GM18498 (cell line): Measurements from ENCODE around the gene RRP8.
A peak's percentile ranks its signal among the peaks of the same experiment; 100 is the strongest.

Experiments used
- ATAC-seq: cut with Tn5 transposase; IDR thresholded peaks from one replicate; pipeline ENCODE4 v1.9.1; 2021; ENCODE audit warnings: mild to moderate bottlenecking, moderate library complexity; ENCODE audit not compliant: unreplicated experiment

The RRP8 gene

DNA sequence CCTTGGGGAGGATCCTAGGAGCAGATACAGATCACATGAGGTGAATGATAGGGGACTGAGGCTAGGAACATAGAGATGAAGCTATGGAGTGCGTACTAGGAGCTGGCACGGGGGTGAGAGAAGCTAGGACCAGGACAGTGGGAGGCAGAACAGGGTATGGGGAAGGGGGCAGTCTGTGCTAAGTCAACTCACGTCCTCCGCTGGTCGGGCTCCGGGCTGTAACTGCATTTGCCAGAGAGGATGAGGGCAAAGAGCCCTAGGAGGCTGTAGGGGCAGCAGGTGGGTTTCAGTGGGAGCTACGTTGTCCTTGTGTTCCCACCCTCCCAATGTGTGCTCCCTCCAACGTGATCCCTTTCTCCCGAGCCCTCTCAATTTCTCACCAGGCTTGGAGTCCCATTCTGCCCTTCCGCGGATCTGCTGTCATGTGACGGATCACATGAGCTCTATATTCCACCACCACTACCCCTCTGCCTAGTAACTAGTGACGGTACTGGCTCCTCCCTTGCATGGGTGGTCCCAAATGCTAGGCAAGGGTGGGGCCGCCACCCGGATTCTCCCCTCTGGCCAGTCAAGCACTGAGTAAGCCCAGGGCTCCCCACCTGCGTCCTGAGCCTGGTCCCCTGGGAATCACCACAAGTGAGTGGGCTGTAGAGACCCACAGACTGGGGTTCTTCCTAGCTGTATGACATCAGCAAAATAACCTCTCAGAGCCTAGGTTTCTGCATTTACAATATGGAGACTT is 15.8 kb upstream of the RRP8 start, which contains the start of gene TPP1:
TSS of gene TPP1 (minus strand) at position 419 of the 742 bp plus-strand sequence. CDS start at position 397, 22 bp downstream.
- peak; percentile 99 for ATAC-seq

GRCh38 chr11:6618117-6619003 is 14.9 kb upstream of the RRP8 start:
- no peak for ATAC-seq

GRCh38 chr11:6617315-6617781 is 13.9 kb upstream of the RRP8 start:
- ATAC-seq = no peak

DNA sequence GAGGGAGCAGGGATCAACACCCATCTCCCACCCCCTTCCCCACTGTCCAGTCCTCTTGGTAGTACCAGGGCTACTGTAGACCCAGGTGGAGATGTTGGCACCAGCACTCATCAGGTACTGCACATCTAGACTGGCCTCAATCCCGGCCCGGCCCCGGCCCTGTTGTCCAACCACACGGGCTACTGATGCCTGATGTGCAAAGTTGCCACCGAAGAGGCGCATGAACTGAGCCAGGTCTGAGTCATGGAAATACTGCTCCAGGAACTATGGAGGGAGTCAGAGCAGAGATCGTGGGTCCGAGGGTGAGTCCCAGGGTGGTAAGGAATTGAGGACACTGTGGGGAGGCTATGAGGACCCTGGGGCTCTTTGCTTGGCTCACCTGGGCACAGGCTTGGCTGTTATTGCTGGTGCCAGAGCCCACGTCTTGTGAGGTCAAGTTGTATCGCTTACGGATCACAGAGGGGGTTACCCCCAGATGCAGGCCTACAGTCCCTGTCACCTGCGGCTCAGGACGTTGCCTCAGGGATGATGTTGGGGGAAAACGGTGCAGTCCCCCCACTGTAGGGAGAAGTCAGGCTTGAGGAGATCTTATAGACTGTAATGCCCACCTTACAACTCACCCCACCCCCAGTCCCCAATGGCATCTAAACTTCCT is 13.3 kb upstream of the RRP8 start:
- ATAC-seq = no peak

DNA sequence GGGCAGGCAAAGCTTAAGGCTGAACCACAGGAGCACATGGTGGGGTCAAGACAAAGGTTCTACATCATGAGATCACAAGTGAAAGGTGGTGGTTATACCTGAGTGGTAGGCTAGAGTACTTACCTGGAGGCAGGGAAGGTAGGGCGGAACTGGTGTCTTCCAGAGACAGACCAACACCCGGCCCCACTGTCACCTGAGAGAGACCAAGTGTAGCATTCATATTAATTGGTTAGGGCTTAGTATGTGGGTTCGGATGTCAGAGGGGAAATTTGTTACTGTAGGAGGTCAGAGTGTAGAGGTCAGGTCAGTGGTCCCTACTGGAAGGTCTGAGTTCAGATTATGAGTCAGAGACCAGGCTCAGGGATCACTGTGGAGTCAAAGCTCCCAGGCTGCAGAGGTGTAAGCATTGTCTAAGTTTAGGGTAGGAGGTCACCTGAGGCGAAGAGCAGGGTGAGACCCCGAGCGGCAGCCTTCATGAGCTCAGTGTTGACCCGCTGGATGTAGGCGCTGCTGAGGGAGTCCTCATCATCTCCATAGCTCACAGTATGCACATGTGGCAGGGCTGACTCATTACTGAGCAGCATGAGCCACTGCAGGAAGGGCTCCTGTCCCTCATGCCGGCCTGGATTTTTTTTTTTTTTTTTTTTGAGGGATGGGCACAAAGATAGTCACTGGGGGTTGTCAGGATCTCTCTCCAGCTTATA is 12.6 kb upstream of the RRP8 start:
- ATAC-seq = no peak

DNA sequence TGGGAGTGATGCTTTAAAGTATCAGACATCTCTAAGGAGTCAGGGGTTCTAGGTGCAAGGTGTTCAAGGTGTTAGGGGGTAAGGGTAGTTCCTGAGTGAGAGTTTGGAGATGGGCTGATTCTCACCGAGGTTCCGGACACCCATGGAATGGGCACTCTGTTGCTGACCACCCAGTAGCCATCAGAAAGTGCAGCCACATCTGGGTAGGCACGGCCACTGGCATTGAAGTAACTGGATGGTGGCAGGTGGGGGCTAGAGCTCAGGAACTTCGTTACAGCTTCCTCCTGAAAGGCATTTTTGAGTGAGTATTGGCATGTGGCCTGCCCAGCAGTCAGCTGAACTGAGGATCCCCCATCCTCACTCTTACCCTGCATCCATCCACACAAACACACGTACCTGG is 11.6 kb upstream of the RRP8 start:
- ATAC-seq = no peak

DNA sequence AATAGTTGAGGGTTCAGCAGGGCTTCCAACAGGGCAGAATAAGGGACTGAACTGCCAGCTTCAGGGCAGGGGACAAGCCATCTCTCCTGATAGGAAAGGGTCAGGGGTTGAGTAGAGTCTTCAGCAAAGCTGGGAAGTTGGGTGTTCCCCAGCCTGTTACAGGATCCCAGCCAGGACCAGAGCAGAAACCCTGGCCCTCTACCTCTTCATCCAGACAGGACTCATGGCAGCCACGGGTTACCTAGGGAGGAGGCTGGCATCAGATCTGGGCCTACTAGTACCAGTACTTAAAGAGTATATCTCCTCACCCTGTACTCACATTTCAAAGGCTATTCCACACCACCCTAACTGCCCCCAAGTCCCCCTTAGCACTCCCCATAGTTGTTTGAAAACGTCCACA is 11.0 kb upstream of the RRP8 start:
- no peak for ATAC-seq

DNA sequence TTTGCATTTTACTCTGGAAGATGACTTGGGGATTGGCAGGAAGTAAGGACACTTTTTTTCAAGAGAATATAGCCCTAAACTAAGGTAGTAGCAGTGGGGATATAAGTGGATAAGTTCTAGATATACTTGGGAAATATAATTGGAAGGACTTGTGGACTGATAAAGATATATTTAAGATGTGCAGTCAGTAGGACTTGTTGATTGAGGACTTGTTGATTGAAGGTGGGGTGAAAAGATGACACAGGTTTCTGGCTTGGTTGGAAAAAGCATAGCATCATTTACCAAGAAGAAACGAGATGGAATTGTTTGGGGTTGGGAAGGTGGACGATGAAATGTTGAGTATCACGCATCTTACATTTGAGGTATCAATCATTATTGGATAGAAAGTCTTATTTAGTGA is 10.1 kb upstream of the RRP8 start:
- ATAC-seq = no peak

DNA sequence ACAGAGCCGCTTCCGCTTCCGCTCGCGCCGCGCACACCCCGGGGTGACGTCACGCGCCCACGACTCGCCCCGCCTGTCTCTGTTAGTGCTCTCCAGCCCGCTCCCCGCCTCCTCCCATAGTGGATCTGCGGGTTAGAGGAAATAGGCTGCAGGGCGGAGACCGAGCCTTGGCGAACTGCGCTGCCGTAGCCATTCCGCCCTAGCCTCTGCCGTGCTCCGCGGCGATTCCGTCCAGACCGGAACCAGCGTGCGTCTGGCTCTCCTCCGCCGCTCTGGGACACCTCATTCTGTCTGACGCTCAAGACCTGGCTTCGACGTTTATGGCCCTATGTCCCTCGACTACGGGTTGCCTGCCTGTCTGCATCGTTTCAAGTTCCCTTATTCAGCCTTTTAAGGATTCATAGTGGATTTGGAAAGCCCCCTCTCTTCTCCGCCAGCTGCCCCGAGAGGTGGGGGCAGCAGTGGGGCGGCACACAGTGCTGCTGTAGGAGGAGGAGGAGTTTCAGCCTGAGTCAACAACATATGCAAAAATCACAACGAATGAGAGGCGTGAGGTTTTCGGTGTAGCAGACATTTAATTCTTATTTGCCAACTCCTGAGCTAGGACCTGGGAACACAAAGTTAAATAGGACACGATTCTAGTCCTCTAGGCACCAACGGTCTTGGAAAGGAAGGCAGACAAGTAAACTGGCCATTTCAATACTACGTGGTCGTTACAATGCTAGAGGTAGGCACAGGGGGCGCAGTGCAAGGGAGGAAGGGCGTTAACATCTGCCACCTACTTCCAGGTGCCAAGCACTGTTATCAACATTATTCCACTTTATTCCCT is 9.0 kb upstream of the RRP8 start, which contains the start of gene TAF10:
TSS of gene TAF10 (minus strand) at position 4 of the 829 bp plus-strand sequence. CDS start 27 bp downstream, outside the sequence.
- peak; percentile 94 for ATAC-seq

DNA sequence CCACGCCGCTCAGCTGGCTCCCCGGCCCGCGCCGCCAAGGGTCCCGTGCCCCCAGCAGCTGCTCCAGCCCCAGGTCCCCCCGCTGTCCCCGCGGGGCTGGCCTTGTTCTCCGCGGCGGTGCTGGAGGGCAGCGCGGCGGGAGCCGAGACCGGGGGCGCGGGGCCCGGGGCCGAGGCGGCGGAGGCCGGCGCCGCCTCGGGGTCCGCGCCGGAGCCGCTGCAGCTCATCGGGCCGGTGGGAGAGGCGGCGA is 8.5 kb upstream of the RRP8 start:
- peak; percentile 22 for ATAC-seq

- ATAC-seq = no peak
Measured at GRCh38 chr11:6611092-6611962, 7.9 kb upstream of the RRP8 start.

- ATAC-seq = no peak
Measured at GRCh38 chr11:6610591-6610990, 7.2 kb upstream of the RRP8 start.

- no peak for ATAC-seq
Measured at GRCh38 chr11:6609502-6610015, 6.1 kb upstream of the RRP8 start.

GRCh38 chr11:6608726-6609501 is 5.5 kb upstream of the RRP8 start:
- no peak for ATAC-seq

- no peak for ATAC-seq
Measured at GRCh38 chr11:6608011-6608410, 4.6 kb upstream of the RRP8 start.

GRCh38 chr11:6607190-6607795 is 3.9 kb upstream of the RRP8 start:
- no peak for ATAC-seq

GRCh38 chr11:6606471-6607189 is 3.2 kb upstream of the RRP8 start:
- ATAC-seq = peak; percentile 44
